Prostate gland (tissue), 2 donors: ENCODE measurements around the gene DNAI2.

Source experiments
- POLR2AphosphoS5 ChIP-seq: sonication (generic); formaldehyde crosslinking; IDR thresholded peaks from one replicate; pipeline ENCODE4 v1.6.1; 2017; ENCODE audit warnings: antibody characterized with exemption
- TF ChIP-seq, protein P1 (sequence below), 4 experiments: fragments of 200-600 bp in 2 of 4; fragments of 450-650 bp in 2 of 4; sonication (generic) in 2 of 4; IDR thresholded peaks; 1 replicate in 3 of 4; 2 replicates in 1 of 4; pipeline ENCODE4 v1.5.1; 2016 to 2019; ENCODE audit warnings: antibody characterized with exemption in 4 of 4, mild to moderate bottlenecking in 2 of 4, moderate library complexity in 2 of 4

DNA sequence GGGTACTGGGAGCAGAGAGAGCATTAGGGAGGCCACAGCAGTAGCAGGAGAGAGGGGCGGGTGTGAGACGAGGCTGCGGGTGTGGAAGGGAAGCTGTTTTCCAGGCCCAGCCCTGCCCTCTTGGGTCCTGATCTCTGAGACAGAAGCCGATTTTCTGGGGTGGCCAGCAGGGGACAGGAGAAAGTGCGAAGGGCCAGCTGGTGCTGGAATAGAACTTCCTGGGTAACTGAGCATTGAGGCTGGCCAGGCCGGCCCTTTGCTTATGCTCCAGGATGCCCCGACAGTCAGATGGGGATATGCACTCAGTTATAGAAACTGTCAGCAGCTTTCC is 86.8 kb downstream of the DNAI2 start:
- no peak for TF ChIP-seq POLR2AphosphoS5
- TF ChIP-seq, protein P1, sequence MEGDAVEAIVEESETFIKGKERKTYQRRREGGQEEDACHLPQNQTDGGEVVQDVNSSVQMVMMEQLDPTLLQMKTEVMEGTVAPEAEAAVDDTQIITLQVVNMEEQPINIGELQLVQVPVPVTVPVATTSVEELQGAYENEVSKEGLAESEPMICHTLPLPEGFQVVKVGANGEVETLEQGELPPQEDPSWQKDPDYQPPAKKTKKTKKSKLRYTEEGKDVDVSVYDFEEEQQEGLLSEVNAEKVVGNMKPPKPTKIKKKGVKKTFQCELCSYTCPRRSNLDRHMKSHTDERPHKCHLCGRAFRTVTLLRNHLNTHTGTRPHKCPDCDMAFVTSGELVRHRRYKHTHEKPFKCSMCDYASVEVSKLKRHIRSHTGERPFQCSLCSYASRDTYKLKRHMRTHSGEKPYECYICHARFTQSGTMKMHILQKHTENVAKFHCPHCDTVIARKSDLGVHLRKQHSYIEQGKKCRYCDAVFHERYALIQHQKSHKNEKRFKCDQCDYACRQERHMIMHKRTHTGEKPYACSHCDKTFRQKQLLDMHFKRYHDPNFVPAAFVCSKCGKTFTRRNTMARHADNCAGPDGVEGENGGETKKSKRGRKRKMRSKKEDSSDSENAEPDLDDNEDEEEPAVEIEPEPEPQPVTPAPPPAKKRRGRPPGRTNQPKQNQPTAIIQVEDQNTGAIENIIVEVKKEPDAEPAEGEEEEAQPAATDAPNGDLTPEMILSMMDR (IDR thresholded peaks at IDR 0.05) = no peak
